HepG2 (cell line): ENCODE results near the gene PRSS16. TPM values are rescaled to one million over a fixed set of nuclear protein-coding genes. Genes with fewer than 3 reads are reported as not detected.

ENCODE experiments used
- ATAC-seq: fragments of 200-7000 bp; cut with Tn5 transposase; 3 replicates; pipeline ENCODE4 v1.9.1; 2020; ENCODE audit warnings: mild to moderate bottlenecking, moderate library complexity
- BruUV-seq: library from RNA; stranded (reverse); fragments of 400-500 nt; replicated peaks from 2 replicates; lab custom pipeline; 2021; lab: Mats Ljungman, UMichigan
- CTCF ChIA-PET: fragments of 300-600 bp; formaldehyde crosslinking; extraction: SDS; loops from one replicate; lab custom pipeline; 2021; ENCODE audit warnings: low total read pairs, inconsistent platforms, low intra/inter-chr PET ratio; lab: Yijun Ruan, JAX
- POLR2A ChIA-PET: fragments of 350-600 bp; sonication (Branson Sonifier 250); formaldehyde crosslinking; loops from one replicate; lab custom pipeline; 2020; ENCODE audit warnings: antibody characterized with exemption, inconsistent platforms; lab: Yijun Ruan, JAX
- DNase-seq: peaks from one replicate; pipeline ENCODE4 v3.0.0-alpha.2; 2015; ENCODE audit warnings: low spot score
- FAIRE-seq: peaks from 3 replicates; lab custom pipeline; 2011; peaks lifted over from hg19 to GRCh38; lab: Jason Lieb, UNC
- H2AFZ ChIP-seq: one replicate; pipeline ENCODE4 v1.6.1; 2011; ENCODE audit warnings: low read length, inconsistent platforms
- H3K27ac ChIP-seq: fragments of 300-600 bp; 3 replicates; pipeline ENCODE4 v1.8.0; 2011; ENCODE audit warnings: mixed run types, mild to moderate bottlenecking, mixed read lengths, low read length, inconsistent platforms; ENCODE audit not compliant: insufficient read depth; ENCODE audit errors: extremely low read length
- H3K27me3 ChIP-seq, 2 experiments: fragments of 200-600 bp in 1 of 2; 2 replicates in 1 of 2; 3 replicates in 1 of 2; pipeline versions ENCODE4 v1.6.0 to v1.8.0; 2011; ENCODE audit warnings: low read length in 2 of 2, mild to moderate bottlenecking in 2 of 2, moderate library complexity in 2 of 2, inconsistent platforms in 1 of 2; ENCODE audit not compliant: insufficient read depth in 2 of 2, control insufficient read depth in 1 of 2
- H3K36me3 ChIP-seq, 2 experiments: fragments of 200-600 bp in 1 of 2; replicated peaks in 1 of 2; 2 replicates in 1 of 2; 3 replicates in 1 of 2; pipeline versions ENCODE4 v1.5.1 to v1.8.0; 2011; ENCODE audit warnings: low read length in 2 of 2, inconsistent platforms in 1 of 2; ENCODE audit not compliant: insufficient read depth in 2 of 2, control insufficient read depth in 1 of 2
- H3K4me1 ChIP-seq: 2 replicates; pipeline ENCODE4 v1.5.1; 2012; ENCODE audit warnings: low read length, inconsistent platforms; ENCODE audit not compliant: insufficient read depth
- H3K4me2 ChIP-seq: 2 replicates; pipeline ENCODE4 v1.6.0; 2011; ENCODE audit warnings: low read depth, low read length, inconsistent platforms
- H3K4me3 ChIP-seq, 3 experiments: fragments of 200-600 bp in 1 of 3; sonication (generic), shearing (Covaris generic) in 1 of 3; replicated peaks in 1 of 3; 2 replicates each; pipeline ENCODE4 v1.5.1; 2011 to 2016; ENCODE audit warnings: low read length in 3 of 3, inconsistent platforms in 2 of 3, low read depth in 2 of 3, mild to moderate bottlenecking in 2 of 3, control low read depth in 1 of 3, mixed read lengths in 1 of 3; ENCODE audit not compliant: insufficient read depth in 1 of 3
- H3K79me2 ChIP-seq: one replicate; pipeline ENCODE4 v1.6.1; 2011; ENCODE audit warnings: low read length, inconsistent platforms; ENCODE audit not compliant: insufficient read depth
- H3K9ac ChIP-seq: 2 replicates; pipeline ENCODE4 v1.6.0; 2011; ENCODE audit warnings: mild to moderate bottlenecking, low read depth, low read length, inconsistent platforms; ENCODE audit not compliant: insufficient read depth
- H3K9me3 ChIP-seq: 2 replicates; pipeline ENCODE4 v1.5.1; 2012; ENCODE audit warnings: mild to moderate bottlenecking, low read length
- H4K20me1 ChIP-seq: 2 replicates; pipeline ENCODE4 v1.6.0; 2011; ENCODE audit warnings: inconsistent platforms, mild to moderate bottlenecking, low read length, moderate library complexity; ENCODE audit not compliant: insufficient read depth
- BHLHE40 ChIP-seq: IDR thresholded peaks from 2 replicates; pipeline ENCODE4 v1.6.1; 2011; ENCODE audit warnings: low read length, improper control_type of control experiment
- KIAA2018 ChIP-seq: sonication (generic); formaldehyde crosslinking; IDR thresholded peaks from 2 replicates; pipeline ENCODE4 v1.5.0; 2020; ENCODE audit warnings: mild to moderate bottlenecking, missing genetic modification reagents, borderline replicate concordance
- MIER3 ChIP-seq: IDR thresholded peaks from 2 replicates; pipeline ENCODE4 v1.6.1; 2016; ENCODE audit warnings: missing compliant biosample characterization, borderline replicate concordance
- NFE2L2 ChIP-seq: fragments of 150-350 bp; IDR thresholded peaks from 2 replicates; pipeline ENCODE4 v1.6.1; 2014; ENCODE audit warnings: low read length
- ONECUT2 ChIP-seq: sonication (generic); formaldehyde crosslinking; IDR thresholded peaks from 2 replicates; pipeline ENCODE4 v1.4.0; 2020; ENCODE audit warnings: missing genetic modification reagents
- TBP ChIP-seq: sonication (generic); formaldehyde crosslinking; IDR thresholded peaks from 2 replicates; pipeline ENCODE4 v1.5.0; 2020; ENCODE audit warnings: missing genetic modification reagents
- ZHX2 ChIP-seq, 2 experiments: sonication (generic) in 1 of 2; formaldehyde crosslinking in 1 of 2; IDR thresholded peaks; 2 replicates each; pipeline versions ENCODE4 v1.6.1 to v1.9.0; 2014 to 2022; ENCODE audit warnings: antibody characterized with exemption in 1 of 2, borderline replicate concordance in 1 of 2, inconsistent platforms in 1 of 2, low read depth in 1 of 2, missing genetic modification reagents in 1 of 2
- ZNF496 ChIP-seq: sonication (generic); formaldehyde crosslinking; IDR thresholded peaks from 2 replicates; pipeline ENCODE4 v1.8.1; 2023; ENCODE audit warnings: mild to moderate bottlenecking, moderate library complexity, missing genetic modification reagents; ENCODE audit not compliant: insufficient replicate concordance
- ZNF562 ChIP-seq: sonication (generic); formaldehyde crosslinking; IDR thresholded peaks from 2 replicates; pipeline ENCODE4 v1.8.0; 2022; ENCODE audit warnings: missing genetic modification reagents, borderline replicate concordance
- ZNF567 ChIP-seq: sonication (generic); formaldehyde crosslinking; IDR thresholded peaks from 2 replicates; pipeline ENCODE4 v1.8.1; 2023; ENCODE audit warnings: mild to moderate bottlenecking, missing genetic modification reagents, borderline replicate concordance
- WGBS: methylation state at CpG from one replicate; pipeline ENCODE4 v1.1.6; 2017; ENCODE audit warnings: low lambda C conversion rate; 5-methylcytosine and 5-hydroxymethylcytosine counted together
- in situ Hi-C: cut with HindIII; loops from 2 replicates; pipeline ENCODE4 v1.10.0; 2017; ENCODE audit warnings: low pct_unique_long_range_greater_than_20kb; ENCODE audit not compliant: extremely low pct_ligation_motif_present
- intact Hi-C: fragments of 100-400 bp; cut with micrococcal nuclease; formaldehyde crosslinking; loops from one replicate; pipeline ENCODE4 v1.10.0; 2022; ENCODE audit not compliant: unreplicated experiment
- polyA plus RNA-seq, 8 experiments: library from polyadenylated mRNA; depleted of rRNA in 3 of 8; stranded (reverse) in 7 of 8; unstranded in 1 of 8; fragments of >200 nt; fragmentation: Illumina TruSeq in 4 of 8; extraction: Trizol in 4 of 8; gene quantifications; 2 replicates each; pipeline versions ENCODE4 v1.2.1 to v1.2.3, GENCODE V29; 2011 to 2016; ENCODE audit warnings: low read depth in 4 of 8, missing spikeins in 1 of 8, mixed read lengths in 1 of 8; ENCODE audit not compliant: insufficient read depth in 1 of 8
- total RNA-seq, 5 experiments: library from RNA; depleted of rRNA; stranded (reverse); fragments of >200 nt; fragmentation: Illumina TruSeq; extraction: Trizol; gene quantifications; 2 replicates each; pipeline ENCODE4 v1.2.3, GENCODE V29; 2016; ENCODE audit warnings: low read depth in 1 of 5

Gene PRSS16
- total and polyA plus RNA-seq, 2 of the 13 experiments (the other 11 are each of a cell fraction or from before 2014, with no cell fraction given): not detected

- Histone ChIP-seq H3K9ac (no peak overlapping the region), H3K4me1 (no peaks in the 10 kb centered on the region), H3K9me3 (no peaks in the 10 kb centered on the region)
- no TSS peak for BruUV-seq
- in situ Hi-C loops: no loop called here
- ATAC-seq: no peak
- no peak for TF ChIP-seq TBP (CRISPR knock-in tag)
- TF ChIP-seq ZHX2 (IDR thresholded peaks at IDR 0.05; ENCODE audit: low read depth): no peak
- TF ChIP-seq ZHX2 (CRISPR knock-in tag; IDR thresholded peaks at IDR 0.05; ENCODE audit: borderline replicate concordance): no peak
- no peak for TF ChIP-seq NFE2L2
- TF ChIP-seq MIER3: no peak
- no peak for TF ChIP-seq ZNF567 (CRISPR knock-in tag)
- TF ChIP-seq ONECUT2 (CRISPR knock-in tag): no peak
- no peak for TF ChIP-seq ZNF562 (CRISPR knock-in tag)
- no peak for TF ChIP-seq BHLHE40
- no peak for TF ChIP-seq KIAA2018 (CRISPR knock-in tag)
- TF ChIP-seq ZNF496: no peak
- TF ChIP-seq, all 625 proteins: peak for 0
- intact Hi-C loops: no loop called here
- no peaks in the 10 kb centered on the region for H3K79me2 ChIP-seq
- WGBS: 72% methylated on average over 29 of the region's 29 CpGs
- H2AFZ ChIP-seq: no peak overlapping the region
- H3K27me3 ChIP-seq: no peaks in the 10 kb centered on the region; a peak in 1 of 5 replicates
- ChIA-PET CTCF (no interaction called here), POLR2A (no interaction called here)
- DNase-seq: no peak
- no peak for FAIRE-seq
- no peaks in the 10 kb centered on the region for H3K36me3 ChIP-seq
- H3K4me3 ChIP-seq: no peak overlapping the region
- no peak overlapping the region for H3K27ac ChIP-seq
- H3K4me2 ChIP-seq: no peak overlapping the region
- H4K20me1 ChIP-seq: no peaks in the 10 kb centered on the region
Measured at GRCh38 chr6:27213544-27214125, 33.9 kb upstream of the PRSS16 start.
